ENCODE data around the gene PRSS16.
"Not testable (repeated sequence)": the region's sequence is repeated elsewhere in the genome, so short reads cannot be mapped to it uniquely, and the experiment has no call there.

Gene PRSS16

DNA sequence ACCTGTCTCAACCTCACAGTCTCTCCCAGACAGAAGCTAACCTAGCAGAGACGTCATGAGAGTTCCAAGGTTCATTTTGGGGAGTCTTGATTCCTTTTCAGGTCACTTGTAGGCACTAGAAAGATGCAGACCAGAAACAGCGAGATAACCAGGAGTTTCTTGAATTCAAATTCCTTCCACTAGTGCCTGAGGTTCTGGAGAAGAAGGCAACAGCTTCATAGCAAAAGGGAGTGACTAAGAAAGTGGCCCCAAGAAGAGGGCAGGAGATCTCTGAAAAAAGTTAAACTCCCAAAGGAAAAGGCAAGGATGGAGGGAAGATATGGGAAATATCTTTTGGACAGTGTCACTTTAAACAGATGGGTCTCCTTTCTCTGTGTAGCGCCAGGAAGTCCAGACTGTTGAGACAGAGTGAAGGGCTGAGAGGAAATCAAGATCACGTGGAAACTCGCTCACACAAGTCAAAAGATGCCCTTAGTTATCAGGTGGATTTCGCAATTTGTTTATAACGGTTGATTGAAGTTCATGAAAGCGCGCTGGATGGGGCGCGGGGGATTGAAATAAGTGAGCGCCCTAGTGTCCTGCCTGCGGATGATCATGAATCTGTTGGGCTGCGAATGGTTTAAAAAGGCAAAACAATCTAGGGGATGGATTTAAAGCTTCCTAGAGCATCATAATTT, 4.8 kb upstream of the PRSS16 start:
- DNase-seq (ENCODE audit: low spot score): no peak

DNA sequence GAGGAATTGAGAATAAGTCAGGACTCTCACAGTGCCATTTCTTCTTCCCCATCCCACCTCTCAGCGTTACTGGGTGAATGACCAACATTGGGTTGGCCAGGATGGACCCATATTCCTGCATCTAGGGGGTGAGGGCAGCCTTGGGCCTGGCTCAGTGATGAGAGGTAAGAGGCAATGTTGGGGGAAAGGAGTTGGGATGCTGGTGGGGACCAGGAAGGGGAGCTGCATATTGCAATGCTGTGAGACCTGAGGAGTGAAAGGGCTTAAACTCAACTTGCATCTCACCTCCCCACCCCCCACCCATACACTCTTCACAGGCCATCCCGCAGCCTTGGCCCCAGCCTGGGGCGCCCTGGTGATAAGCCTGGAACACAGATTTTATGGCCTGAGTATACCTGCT, 1.3 kb downstream of the PRSS16 start:
- DNase-seq (ENCODE audit: low spot score): no peak

DNA sequence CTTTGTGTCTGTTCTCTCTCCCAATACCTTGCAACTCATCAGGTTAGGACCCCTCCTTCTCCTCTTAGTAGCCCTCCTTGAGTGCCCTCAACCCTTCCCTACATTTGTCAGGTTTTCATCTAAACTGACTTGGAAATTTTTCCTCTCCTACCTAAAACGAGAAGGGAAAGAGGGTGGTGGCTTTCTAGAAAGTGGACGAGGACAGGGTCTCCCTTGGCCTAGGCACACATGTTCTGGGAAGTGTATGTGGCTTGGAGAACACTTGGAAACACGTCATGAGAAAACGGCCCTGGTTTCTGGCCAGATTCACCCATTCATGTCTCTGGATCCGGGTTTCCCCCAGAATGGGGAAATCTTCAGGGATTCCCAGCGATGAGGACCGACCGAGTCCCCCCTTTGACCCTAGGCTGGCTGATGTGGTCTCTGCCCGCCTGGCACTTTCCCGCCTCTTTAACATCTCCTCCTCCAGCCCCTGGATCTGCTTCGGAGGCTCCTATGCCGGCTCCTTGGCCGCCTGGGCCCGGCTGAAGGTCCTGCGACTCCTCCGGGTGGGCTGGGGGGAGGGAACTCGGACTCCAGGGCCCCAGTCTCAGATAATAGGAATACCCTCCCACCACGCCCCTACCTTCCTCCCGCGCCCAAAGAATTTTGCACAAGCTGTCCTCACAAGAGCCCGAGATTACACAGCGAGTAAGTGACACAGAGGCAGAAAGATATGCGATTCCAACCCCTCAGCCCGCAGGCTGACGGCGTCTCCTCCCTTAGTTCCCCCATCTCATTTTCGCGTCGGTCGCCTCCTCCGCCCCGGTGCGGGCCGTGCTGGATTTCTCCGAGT, 3.0 kb downstream of the PRSS16 start:
- no peak for DNase-seq (ENCODE audit: low spot score)

DNA sequence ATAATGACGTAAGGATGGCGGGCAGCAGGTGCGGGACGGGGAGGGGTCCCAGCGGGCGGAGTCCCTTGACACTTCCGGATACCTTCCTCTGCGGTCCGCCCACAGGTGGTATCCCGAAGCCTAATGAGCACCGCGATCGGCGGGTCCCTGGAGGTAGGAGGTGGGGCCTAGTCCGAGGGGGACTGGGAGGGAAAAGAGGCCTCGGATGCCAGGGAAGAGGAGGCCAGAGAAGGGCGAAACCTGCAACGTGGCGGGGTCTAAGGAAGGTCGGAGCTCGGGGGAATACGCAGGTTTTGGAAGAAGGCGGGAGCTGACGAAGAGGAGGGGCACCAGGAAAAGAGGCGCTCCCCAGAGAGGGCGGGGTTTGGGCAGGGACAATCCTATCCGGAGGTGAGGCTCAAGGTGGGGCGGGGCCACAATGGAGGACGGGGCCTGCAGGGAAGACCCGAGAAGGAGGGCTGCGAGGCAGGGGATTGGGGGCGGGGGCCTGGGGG, 3.7 kb downstream of the PRSS16 start:
- DNase-seq (ENCODE audit: low spot score): peak; percentile 88

DNA sequence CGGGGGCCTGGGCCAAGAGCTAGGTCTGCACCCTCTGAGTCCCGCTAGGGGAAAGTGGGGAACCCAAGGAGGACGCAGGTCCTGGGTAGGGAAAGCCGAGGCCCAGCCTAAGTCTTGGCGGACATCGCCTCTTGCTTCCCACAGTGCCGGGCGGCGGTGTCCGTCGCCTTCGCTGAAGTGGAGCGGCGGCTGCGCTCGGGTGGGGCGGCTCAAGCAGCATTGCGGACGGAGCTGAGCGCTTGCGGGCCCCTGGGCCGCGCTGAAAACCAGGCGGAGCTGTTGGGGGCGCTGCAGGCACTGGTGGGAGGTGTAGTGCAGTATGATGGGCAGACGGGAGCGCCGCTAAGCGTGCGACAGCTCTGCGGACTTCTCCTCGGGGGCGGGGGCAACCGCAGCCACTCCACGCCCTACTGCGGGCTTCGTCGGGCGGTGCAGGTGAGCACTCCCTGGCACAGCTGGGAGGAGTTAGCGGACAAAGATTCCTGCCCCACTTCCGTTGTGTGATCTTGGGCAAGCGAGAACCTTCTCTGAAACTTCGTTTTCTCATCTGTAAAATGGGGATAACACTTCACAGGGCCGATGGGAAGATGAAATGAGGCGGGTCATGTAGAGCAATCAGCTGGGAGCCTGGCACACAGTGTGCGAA, 4.2 kb downstream of the PRSS16 start:
- peak; percentile 92 for DNase-seq (ENCODE audit: low spot score)

DNA sequence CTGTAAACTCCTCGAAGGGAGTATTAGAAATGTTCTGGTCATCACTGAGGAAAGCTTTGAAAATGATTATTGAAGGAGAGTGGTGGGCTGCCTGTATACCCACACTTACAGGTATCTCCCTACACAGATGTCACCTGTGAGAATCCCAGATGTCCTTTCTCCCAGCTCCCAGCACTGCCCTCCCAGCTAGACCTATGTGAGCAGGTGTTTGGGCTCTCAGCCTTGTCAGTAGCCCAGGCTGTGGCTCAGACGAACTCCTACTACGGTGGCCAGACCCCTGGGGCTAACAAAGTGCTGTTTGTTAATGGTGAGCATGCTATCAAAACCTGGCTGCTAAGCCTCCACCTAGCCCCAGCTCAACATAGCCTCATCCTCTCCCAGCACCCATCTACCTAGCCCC, 7.1 kb downstream of the PRSS16 start:
- DNase-seq (ENCODE audit: low spot score): no peak

DNA sequence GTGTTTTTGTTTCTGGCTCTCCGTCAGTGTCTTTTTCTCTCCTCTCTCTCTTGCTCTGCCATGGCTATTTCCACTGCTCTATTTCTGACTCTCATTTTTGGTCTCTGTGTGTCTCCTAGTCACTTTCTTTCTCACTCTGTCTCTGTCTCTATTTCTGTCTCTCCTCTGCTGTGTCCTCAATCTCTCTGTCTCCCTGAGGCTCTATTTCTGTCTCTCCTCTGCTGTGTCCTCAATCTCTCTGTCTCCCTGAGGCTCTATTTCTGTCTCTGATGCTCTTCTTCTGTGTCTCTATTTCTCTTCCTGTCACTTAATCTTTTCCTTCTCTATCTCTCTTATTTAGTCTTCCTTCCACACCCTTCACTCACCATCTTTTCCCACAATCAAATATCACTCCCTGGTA, 8.4 kb downstream of the PRSS16 start:
- DNase-seq (ENCODE audit: low spot score): no peak

DNA sequence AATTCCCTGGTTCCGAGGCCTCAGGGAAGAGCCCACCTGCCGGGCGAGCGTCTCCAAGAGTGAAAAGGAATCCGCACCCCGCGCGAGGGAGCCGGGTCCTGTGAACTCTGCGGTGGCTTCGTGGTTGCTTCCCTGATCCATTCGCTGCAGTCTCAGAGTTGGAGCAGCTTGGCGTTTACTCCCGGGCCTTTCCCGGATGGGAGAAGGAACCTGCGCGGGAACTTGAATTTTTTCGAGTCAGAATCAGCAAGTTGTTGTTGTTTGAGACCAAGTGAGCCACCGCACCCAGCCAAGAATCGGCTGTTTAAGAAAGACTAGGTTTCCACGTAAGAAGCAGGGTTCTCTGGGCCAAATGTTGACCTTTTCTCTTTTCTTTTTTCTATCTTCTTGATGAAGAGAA, 12.9 kb downstream of the PRSS16 start:
- DNase-seq (ENCODE audit: low spot score): no peak

DNA sequence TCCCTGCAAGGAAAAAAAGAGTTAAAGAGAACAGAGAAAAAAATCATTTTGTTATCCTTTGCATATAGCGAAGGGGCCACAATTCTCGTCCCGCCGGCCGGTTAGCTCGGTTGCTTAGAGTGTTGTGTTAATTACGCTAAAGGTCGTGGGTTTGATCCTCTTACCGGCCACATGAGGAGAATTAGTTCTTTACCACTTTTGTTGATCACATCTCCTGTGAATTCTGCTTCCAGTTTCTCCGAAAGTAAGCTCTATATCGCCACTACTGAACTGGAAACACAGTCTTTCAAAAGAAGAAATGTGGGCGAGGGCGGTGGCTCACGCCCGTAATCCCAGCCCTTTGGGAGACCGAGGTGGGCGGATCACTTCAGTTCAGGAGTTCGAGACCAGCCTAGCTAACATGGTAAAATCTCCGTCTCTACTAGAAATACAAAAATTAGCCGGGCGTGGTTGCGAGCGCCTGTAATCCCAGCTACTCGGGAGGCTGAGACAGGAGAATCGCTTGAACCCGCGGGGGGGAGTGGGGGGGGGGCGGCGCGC, 13.4 kb downstream of the PRSS16 start:
- no peak for DNase-seq (ENCODE audit: low spot score)

DNA sequence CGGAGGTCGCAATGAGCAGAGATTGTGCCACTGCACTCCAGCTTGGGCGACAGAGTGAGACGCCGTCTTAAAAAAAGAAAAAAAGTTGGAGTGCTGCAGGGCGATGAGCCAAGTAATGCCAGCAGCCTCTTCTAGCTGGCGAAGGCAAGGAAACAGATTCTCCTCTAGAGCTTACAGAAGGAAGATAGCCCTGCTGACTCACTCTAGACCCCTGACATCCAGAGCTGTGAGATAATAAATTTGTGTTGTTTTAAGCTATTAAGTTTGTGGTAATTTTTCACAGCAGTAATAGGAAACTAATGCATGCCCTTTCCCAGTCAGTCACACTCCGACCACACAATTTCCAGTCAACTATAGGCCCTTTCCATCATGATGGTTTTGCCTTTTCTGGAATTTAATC, 16.4 kb downstream of the PRSS16 start:
- peak; percentile 6 for DNase-seq (ENCODE audit: low spot score)

DNA sequence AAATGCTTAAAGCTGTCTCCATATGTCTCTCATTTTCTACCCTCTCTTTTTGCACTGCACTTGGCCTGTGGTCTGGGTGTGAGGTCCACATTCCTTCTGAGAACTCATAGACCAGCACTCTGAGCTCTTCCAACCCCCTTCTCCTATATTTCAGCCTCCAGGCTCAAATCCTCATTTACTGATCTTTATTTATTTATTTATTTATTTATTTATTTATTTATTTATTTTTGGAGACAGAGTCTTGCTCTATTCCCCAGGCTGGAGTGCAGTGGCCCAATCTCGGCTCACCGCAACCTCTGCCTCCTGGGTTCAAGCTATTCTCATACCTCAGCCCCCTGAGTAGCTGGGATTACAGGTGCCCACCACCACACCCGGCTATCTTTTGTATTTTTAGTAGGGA, 19.5 kb downstream of the PRSS16 start:
- DNase-seq (ENCODE audit: low spot score): not testable (repeated sequence)

DNA sequence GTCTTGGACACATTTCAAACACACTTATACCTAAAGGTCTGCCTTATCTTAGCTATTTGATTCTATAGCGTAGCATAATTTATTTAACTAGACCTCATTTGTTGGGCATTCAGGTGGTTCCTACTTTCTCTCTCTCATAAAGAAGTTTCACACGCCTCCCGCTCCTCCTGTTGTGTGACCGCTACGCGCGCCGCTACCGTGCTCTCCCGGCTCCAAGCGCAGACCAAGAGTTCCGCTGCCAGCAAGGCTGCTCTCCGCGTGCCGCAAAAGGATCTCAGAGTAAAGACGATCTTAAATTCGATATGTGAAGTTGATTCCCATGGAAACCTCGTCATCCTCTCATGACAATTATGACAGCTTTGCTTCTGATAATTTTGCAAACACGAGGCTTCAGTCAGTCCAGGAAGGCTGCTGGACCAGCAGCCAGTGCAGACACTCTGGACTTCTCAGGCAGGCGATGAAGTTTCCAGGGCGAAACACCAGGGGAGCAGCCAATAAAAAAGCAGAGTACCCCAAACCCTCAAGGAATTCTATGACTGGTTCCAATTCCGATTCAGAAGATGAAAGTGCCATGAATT, 20.4 kb downstream of the PRSS16 start:
- peak; percentile 8 for DNase-seq (ENCODE audit: low spot score)

DNA sequence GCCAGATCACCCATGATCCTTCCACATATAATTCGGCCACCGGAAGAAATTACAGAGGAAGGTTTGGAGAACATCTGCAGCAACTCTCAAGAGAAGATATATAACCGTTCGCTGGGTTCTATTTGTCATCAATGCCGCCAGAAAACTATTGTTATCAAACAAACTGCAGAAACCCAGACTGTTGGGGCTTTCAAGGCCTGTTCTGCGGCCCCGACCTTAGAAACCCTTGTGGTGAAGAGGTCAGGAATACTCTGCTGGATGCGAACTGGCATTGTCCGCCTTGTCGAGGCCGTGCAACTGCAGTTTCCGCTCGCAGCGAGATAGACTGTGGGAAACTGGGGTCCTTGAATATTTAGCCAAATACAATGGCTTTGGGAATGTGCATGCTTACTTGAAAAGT, 21.3 kb downstream of the PRSS16 start:
- no peak for DNase-seq (ENCODE audit: low spot score)

DNA sequence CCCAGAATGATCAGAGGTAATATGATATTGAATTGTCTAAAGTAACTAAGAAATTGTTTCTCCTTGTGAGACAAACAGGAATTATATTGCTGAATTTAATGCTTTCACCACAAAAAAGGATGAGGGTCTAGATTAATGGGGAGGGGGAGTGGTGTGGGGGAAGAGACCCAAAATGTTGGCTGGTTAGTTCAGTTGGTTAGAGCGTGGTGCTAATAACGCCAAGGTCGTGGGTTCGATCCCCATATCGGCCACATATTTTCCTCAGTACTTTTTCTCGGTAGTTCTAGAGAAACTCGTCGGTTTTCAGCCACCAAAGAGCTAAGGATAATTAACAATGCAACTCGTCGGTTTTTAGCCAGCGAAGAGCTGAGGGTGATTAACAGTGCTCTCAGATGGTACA, 26.3 kb downstream of the PRSS16 start:
- DNase-seq (ENCODE audit: low spot score): no peak

DNA sequence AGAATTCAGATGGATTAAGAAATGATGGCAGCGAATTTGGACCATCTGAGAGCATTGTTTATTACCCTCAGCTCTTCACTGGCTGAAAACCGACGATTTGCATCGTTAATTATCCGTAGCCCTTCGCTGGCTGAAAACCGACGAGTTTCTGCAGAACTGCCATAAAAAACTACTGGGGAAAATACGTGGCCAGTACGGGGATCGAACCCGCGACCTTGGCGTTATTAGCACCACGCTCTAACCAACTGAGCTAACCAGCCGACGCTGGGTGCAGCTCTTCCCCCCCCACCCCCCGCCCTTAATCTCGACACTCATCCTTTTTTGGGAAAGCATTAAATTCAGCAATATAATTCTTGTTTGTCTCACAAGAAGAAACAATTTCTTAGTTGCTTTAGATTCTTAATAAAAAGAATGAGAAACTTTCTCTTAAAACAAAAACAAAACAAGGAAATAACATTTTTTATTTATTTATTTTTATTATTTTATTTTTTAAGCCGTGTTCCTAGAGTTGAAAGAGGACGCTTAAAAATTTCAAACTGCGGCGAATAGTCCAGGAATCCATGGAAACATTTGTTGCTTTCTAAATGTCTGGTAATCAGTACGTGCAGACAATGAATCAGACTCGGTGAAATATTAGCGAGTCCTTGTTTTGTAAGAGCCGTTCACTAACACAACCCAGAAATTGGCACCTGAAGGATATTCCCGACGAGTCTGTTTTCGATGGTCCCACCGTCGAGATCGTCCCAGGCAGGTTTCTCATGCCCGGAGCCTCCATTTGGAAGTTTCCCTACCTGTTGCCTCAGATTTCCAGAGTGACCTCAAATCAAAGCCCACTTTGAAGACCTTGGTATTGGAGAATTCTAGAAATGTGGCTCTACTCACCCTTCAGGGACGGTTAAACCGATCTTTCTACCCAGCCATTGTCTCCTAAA, 27.8 kb downstream of the PRSS16 start:
- DNase-seq (ENCODE audit: low spot score): peak; percentile 47

DNA sequence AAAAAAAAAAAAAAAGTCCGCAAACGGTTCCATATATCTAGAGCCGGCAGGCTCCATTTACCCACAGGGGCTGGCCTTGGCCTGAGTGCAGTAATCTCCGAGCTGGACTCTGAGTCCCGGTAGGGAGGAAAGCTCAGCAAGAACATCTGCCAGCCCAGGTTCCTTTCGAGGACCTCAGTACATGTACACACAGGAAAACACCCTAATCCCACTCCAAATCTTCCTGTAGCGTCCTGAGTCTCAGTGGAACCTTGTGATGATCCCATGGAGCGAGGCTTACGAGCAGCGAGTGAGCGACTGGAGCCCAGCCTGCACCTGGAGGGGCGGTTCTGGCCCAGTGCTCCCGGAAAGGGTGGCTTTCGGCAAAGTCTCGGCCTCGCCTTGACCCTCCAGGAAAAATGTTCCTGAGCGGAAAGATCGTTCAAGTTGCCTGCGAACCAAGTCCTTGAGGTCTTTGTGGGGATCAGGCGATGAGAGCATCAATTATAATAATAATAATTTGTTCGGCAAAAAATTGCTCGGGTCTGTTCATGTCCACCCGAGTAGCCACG, 32.1 kb downstream of the PRSS16 start:
- peak; percentile 38 for DNase-seq (ENCODE audit: low spot score)

DNA sequence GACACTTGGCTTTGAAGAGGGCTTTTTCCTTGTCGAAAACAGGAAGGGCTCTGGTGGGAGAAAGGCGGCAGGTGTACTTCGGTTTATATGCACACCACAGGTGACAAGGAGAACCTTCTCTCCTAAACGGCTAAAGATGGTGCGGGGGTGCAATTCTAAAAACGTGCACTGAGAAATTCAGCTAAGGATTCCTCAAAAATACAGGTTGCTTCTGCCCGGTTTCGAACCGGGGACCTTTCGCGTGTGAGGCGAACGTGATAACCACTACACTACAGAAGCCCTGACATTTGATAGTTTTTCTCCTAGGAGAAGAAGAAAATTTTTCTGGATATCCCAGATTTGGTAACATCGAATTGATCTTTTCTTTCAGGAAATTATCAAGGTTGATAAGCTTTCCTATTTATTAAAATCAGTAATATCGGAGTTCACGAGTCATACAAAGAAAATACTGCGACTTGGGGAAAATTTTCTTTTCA, 32.6 kb downstream of the PRSS16 start:
- DNase-seq (ENCODE audit: low spot score): peak; percentile 79

DNA sequence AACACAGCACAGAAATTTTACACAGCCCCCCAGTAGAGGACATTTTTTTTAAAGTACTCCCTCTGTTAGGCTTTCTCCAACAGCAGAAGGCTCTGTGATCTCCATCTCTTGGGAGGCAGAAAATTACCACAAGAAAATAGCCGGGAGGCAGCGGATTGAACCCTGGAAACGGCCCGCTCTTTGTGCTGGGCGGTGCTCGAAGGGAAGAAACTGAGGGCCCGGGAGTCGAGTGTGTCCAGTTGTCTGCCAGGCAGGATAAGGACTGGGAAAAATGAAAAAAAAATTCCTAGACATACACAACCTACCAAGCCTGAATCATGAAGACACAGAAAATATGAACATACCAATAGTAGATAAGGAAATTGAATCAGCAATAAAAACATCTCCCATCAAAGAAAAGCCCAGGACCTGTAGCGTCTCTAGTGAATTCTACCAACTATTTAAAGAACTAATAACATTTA, 33.1 kb downstream of the PRSS16 start:
- DNase-seq (ENCODE audit: low spot score): peak; percentile 53

DNA sequence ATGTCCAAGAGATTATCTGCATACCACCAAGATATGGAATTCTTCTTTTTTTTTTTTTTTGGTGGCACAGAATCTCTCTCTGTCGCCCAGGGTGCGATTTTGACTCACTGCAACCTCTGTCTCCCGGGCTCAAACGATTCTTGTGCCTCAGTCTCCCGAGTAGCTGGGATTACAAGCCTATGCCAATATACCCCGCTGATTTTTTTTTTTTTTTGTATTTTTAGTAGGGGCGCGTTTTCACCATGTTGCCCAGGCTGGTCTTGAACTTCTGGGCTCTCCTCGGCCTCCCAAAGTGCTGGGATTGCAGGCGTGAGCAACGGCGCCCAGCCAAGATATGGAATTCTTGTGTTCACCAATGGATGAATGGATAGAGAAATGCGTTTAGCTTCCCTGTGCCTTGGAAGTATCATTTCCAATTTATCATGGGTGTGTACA, 33.6 kb downstream of the PRSS16 start:
- DNase-seq (ENCODE audit: low spot score): peak; percentile 33

DNA sequence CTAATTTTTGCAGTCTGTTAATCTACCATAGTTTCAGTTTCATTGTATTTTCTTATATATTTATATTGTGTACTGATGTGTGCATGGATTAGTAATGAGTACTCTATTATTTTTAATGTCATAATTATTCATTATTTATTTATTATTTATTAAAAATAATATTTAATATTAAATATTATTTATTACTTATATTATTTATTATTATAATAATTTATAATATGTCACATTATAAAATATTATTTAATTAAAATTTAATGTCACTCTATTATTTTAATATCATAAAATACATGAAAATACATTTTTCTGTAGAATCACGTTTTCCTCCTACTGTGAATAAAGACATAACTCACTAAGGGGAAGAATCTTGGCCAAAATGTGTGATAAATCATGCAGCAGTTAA, 34.1 kb downstream of the PRSS16 start:
- no peak for DNase-seq (ENCODE audit: low spot score)

DNA sequence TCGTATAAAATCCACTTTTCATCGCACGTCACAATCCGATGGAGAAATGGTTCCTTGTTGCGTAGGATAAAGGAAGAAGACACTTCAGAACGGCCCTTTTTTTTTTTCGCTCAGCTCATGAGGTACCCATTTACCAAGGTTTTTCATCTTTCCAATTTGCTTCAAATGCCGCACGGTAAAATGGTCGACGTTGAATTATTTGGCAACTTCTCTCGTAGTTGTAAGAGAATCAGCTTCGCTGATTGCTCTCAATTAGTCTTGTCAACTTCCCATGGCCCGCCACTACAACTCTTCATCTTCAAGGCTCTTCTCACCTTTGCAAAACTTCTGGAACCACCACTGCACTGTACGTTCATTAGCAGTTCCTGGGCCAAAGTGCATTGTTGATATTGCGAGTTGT, 35.8 kb downstream of the PRSS16 start:
- DNase-seq (ENCODE audit: low spot score): no peak

Data from kidney tubule cell (primary cell).